T-helper 1 cell (primary cell): ENCODE measurements around the gene CRTC2.
"Not testable (repeated sequence)": the region's sequence is repeated elsewhere in the genome, so short reads cannot be mapped to it uniquely, and the experiment has no call there.

Experiments used
- DNase-seq, 5 donors: peaks; one replicate each; pipeline ENCODE4 v3.0.0-alpha.2; 2012 to 2020
- total RNA-seq, 4 donors: gene quantifications; one replicate each; lab custom pipeline; 2026; lab: John Stamatoyannopoulos, UW

CRTC2 gene
- 45.4 to 54.1 (median 48.3) reads per million in 4 donors for total RNA-seq

- DNase-seq = peak; percentile 93 to 98 (median 96)
Observed at GRCh38 chr1:153958111-153958960, at the start of gene CRTC2. Gene CRTC2 (minus strand): TSS chr1:153958612. CDS start chr1:153958497, 115 bp downstream.

GRCh38 chr1:154006136-154006535, 47.7 kb upstream of the CRTC2 start:
- DNase-seq = no peak

- DNase-seq = no peak
Observed at GRCh38 chr1:154000420-154000819, 42.0 kb upstream of the CRTC2 start.

GRCh38 chr1:153996882-153997281, 38.5 kb upstream of the CRTC2 start:
- DNase-seq = not testable (repeated sequence)

GRCh38 chr1:153995640-153996039, 37.2 kb upstream of the CRTC2 start:
- no peak for DNase-seq

GRCh38 chr1:153995202-153995601, 36.8 kb upstream of the CRTC2 start:
- no peak for DNase-seq

GRCh38 chr1:153991806-153992205, 33.4 kb upstream of the CRTC2 start:
- DNase-seq = no peak

- DNase-seq = no peak
Observed at GRCh38 chr1:153991151-153991630, 32.8 kb upstream of the CRTC2 start.

- DNase-seq = peak; percentile 76 to 97 (median 86)
Observed at GRCh38 chr1:153990468-153991150, 32.2 kb upstream of the CRTC2 start, which contains the start of gene RPS27. Gene RPS27 (plus strand): TSS chr1:153990762. CDS start chr1:153990797, 35 bp downstream.

GRCh38 chr1:153987621-153988020, 29.2 kb upstream of the CRTC2 start:
- no peak for DNase-seq

GRCh38 chr1:153985941-153986761, 27.7 kb upstream of the CRTC2 start, which contains the start of gene RAB13:
Gene RAB13 (minus strand): TSS chr1:153986339. CDS start chr1:153986236, 103 bp downstream.
- DNase-seq = no peak

- no peak for DNase-seq
Observed at GRCh38 chr1:153985341-153985912, 27.0 kb upstream of the CRTC2 start.

- DNase-seq = no peak
Observed at GRCh38 chr1:153984123-153984894, 25.9 kb upstream of the CRTC2 start.

- DNase-seq = not testable (repeated sequence)
Observed at GRCh38 chr1:153981735-153982134, 23.3 kb upstream of the CRTC2 start.

GRCh38 chr1:153979091-153979490, 20.7 kb upstream of the CRTC2 start:
- DNase-seq = not testable (repeated sequence)

GRCh38 chr1:153978274-153978909, 20.0 kb upstream of the CRTC2 start:
- DNase-seq = no peak

- peak; percentile 69 to 84 (median 78) for DNase-seq
Observed at GRCh38 chr1:153977250-153978240, 19.1 kb upstream of the CRTC2 start, which contains the start of gene JTB. Gene JTB (minus strand): TSS chr1:153977674. CDS start chr1:153977252, 422 bp downstream.

- DNase-seq = no peak
Observed at GRCh38 chr1:153976819-153977249, 18.4 kb upstream of the CRTC2 start.

- DNase-seq = no peak
Observed at GRCh38 chr1:153973525-153973924, 15.1 kb upstream of the CRTC2 start.
